Endothelial cell of umbilical vein (primary cell): ENCODE data around the gene PPP1R12C.

Experiments
- EZH2 ChIP-seq: IDR thresholded peaks from 2 replicates; pipeline ENCODE4 v1.6.1; 2012; ENCODE audit warnings: borderline replicate concordance, low read depth, mild to moderate bottlenecking, moderate library complexity, low read length, inconsistent platforms; ENCODE audit not compliant: severe bottlenecking
- GATA2 ChIP-seq: IDR thresholded peaks from 2 replicates; pipeline ENCODE4 v1.7.0; 2011; ENCODE audit warnings: low read depth, mild to moderate bottlenecking, moderate library complexity, mixed read lengths, low read length; ENCODE audit not compliant: insufficient read length, insufficient read depth
- JUN ChIP-seq: IDR thresholded peaks from 2 replicates; pipeline ENCODE4 v1.6.1; 2011; ENCODE audit warnings: borderline replicate concordance, low read depth; ENCODE audit not compliant: insufficient read length, insufficient read depth
- MYC ChIP-seq: IDR thresholded peaks from one replicate; pipeline ENCODE4 v1.6.1; 2011; ENCODE audit warnings: mild to moderate bottlenecking, low read depth, low read length
- POLR2A ChIP-seq: IDR thresholded peaks from 2 replicates; pipeline ENCODE4 v1.6.1; 2012; ENCODE audit warnings: low read depth, mild to moderate bottlenecking, control low read depth, low read length
- POLR2AphosphoS5 ChIP-seq: IDR thresholded peaks from 2 replicates; pipeline ENCODE4 v1.6.1; 2012; ENCODE audit warnings: low read depth, mild to moderate bottlenecking, control low read depth, low read length, moderate library complexity; ENCODE audit not compliant: insufficient read depth
- TF ChIP-seq, protein P1 (sequence below), 2 donors: IDR thresholded peaks; 1 replicate in 1 of 2; 2 replicates in 1 of 2; pipeline ENCODE4 v1.5.1; 2011; ENCODE audit warnings: low read length in 2 of 2, mild to moderate bottlenecking in 2 of 2, moderate library complexity in 2 of 2, control low read depth in 1 of 2, inconsistent platforms in 1 of 2, low read depth in 1 of 2; ENCODE audit not compliant: insufficient read depth in 1 of 2; ENCODE audit errors: extremely low read depth in 1 of 2
- TF ChIP-seq, protein P2 (sequence below): IDR thresholded peaks from 2 replicates; pipeline ENCODE4 v1.6.1; 2011; ENCODE audit not compliant: insufficient read depth, insufficient read length

DNA sequence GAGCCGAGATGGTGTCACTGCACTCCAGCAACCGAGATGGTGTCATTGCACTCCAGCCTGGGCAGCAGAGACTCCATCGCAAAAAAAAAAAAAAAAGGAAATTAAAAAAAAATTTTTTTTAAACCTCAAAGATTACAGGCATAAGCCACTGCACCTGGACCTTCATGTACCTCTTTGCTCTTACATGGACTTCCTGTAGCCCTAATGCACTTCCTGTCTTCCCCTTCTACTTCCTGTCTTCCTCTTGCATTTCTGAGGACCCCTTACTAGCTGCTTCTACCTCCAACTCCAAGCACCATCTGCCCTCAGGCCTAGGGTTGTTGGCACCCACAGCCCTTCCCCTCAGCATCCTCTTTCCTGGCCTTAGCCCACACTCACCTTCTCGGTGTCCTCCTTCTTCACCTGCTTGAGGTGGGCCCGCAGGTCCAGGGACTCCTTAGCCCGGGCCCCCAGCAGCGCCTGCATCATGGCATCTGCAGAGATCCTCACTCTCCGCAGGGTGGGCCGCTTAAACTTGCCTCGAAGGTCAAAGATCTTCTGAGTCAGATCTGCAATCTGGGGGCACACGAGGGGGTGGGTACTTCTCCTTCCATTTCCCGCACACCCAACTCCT, 36.3 kb upstream of the PPP1R12C start:
- TF ChIP-seq, protein P1, sequence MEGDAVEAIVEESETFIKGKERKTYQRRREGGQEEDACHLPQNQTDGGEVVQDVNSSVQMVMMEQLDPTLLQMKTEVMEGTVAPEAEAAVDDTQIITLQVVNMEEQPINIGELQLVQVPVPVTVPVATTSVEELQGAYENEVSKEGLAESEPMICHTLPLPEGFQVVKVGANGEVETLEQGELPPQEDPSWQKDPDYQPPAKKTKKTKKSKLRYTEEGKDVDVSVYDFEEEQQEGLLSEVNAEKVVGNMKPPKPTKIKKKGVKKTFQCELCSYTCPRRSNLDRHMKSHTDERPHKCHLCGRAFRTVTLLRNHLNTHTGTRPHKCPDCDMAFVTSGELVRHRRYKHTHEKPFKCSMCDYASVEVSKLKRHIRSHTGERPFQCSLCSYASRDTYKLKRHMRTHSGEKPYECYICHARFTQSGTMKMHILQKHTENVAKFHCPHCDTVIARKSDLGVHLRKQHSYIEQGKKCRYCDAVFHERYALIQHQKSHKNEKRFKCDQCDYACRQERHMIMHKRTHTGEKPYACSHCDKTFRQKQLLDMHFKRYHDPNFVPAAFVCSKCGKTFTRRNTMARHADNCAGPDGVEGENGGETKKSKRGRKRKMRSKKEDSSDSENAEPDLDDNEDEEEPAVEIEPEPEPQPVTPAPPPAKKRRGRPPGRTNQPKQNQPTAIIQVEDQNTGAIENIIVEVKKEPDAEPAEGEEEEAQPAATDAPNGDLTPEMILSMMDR (IDR thresholded peaks at IDR 0.05; ENCODE audit: extremely low read depth in 1 of 2, insufficient read depth in 1 of 2, low read depth in 1 of 2, low read length in 2 of 2), result no peak
- TF ChIP-seq POLR2A (no peak), MYC (no peak), EZH2 (no peak), POLR2AphosphoS5 (no peak), GATA2 (no peak), JUN (no peak)
- TF ChIP-seq, protein P2, sequence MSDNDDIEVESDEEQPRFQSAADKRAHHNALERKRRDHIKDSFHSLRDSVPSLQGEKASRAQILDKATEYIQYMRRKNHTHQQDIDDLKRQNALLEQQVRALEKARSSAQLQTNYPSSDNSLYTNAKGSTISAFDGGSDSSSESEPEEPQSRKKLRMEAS, result no peak
